Endothelial cell of umbilical vein (primary cell): ENCODE measurements around the gene SNX10.

ENCODE experiments used
- CTCF ChIP-seq, 2 donors: IDR thresholded peaks; 1 replicate in 1 of 2; 2 replicates in 1 of 2; pipeline ENCODE4 v1.5.1; 2011; ENCODE audit warnings: low read length in 2 of 2, mild to moderate bottlenecking in 2 of 2, moderate library complexity in 2 of 2, control low read depth in 1 of 2, inconsistent platforms in 1 of 2, low read depth in 1 of 2; ENCODE audit not compliant: insufficient read depth in 1 of 2; ENCODE audit errors: extremely low read depth in 1 of 2
- EZH2 ChIP-seq: IDR thresholded peaks from 2 replicates; pipeline ENCODE4 v1.6.1; 2012; ENCODE audit warnings: borderline replicate concordance, low read depth, mild to moderate bottlenecking, moderate library complexity, low read length, inconsistent platforms; ENCODE audit not compliant: severe bottlenecking
- FOS ChIP-seq: IDR thresholded peaks from 2 replicates; pipeline ENCODE4 v1.6.1; 2011; ENCODE audit warnings: mild to moderate bottlenecking, low read length, moderate library complexity, borderline replicate concordance; ENCODE audit not compliant: insufficient read depth
- GATA2 ChIP-seq: IDR thresholded peaks from 2 replicates; pipeline ENCODE4 v1.7.0; 2011; ENCODE audit warnings: low read depth, mild to moderate bottlenecking, moderate library complexity, mixed read lengths, low read length; ENCODE audit not compliant: insufficient read length, insufficient read depth
- JUN ChIP-seq: IDR thresholded peaks from 2 replicates; pipeline ENCODE4 v1.6.1; 2011; ENCODE audit warnings: borderline replicate concordance, low read depth; ENCODE audit not compliant: insufficient read length, insufficient read depth
- MAX ChIP-seq: IDR thresholded peaks from 2 replicates; pipeline ENCODE4 v1.6.1; 2011; ENCODE audit not compliant: insufficient read depth, insufficient read length
- MYC ChIP-seq: IDR thresholded peaks from one replicate; pipeline ENCODE4 v1.6.1; 2011; ENCODE audit warnings: mild to moderate bottlenecking, low read depth, low read length
- POLR2A ChIP-seq: IDR thresholded peaks from 2 replicates; pipeline ENCODE4 v1.6.1; 2012; ENCODE audit warnings: low read depth, mild to moderate bottlenecking, control low read depth, low read length
- POLR2AphosphoS5 ChIP-seq: IDR thresholded peaks from 2 replicates; pipeline ENCODE4 v1.6.1; 2012; ENCODE audit warnings: low read depth, mild to moderate bottlenecking, control low read depth, low read length, moderate library complexity; ENCODE audit not compliant: insufficient read depth

GRCh38 chr7:26345202-26345601 lies 53.5 kb downstream of the SNX10 start:
- TF ChIP-seq CTCF (IDR thresholded peaks at IDR 0.05; ENCODE audit: extremely low read depth in 1 of 2, insufficient read depth in 1 of 2, low read depth in 1 of 2, low read length in 2 of 2) (no peak), MYC (no peak), FOS (no peak), EZH2 (no peak), JUN (no peak), POLR2AphosphoS5 (no peak), POLR2A (no peak), MAX (no peak), GATA2 (no peak)
